Chondrocyte (in vitro differentiated cells): ENCODE results near the gene TSPAN15. TPM values are rescaled to one million over a fixed set of nuclear protein-coding genes. Genes with fewer than 3 reads are reported as not detected.
"Not testable (repeated sequence)": the region's sequence is repeated elsewhere in the genome, so short reads cannot be mapped to it uniquely, and the experiment has no call there.

Source experiments
- DNase-seq: peaks from one replicate; pipeline ENCODE4 v3.0.0; 2021; ENCODE audit warnings: mixed read lengths, low spot score
- H3K27ac Mint-ChIP-seq: one replicate; pipeline ENCODE4 v1.8.0; 2021; ENCODE audit warnings: mild to moderate bottlenecking, moderate library complexity, mixed read lengths; ENCODE audit not compliant: unreplicated experiment
- H3K27me3 Mint-ChIP-seq: 2 replicates; pipeline ENCODE4 v1.8.0; 2021; ENCODE audit warnings: low read depth, mixed read lengths
- H3K36me3 Mint-ChIP-seq: 2 replicates; pipeline ENCODE4 v1.8.0; 2021; ENCODE audit warnings: low read depth, mixed read lengths
- H3K4me1 Mint-ChIP-seq: 2 replicates; pipeline ENCODE4 v1.8.0; 2021; ENCODE audit warnings: low read depth, mild to moderate bottlenecking, mixed read lengths
- H3K4me3 Mint-ChIP-seq: one replicate; pipeline ENCODE4 v1.8.0; 2021; ENCODE audit warnings: mild to moderate bottlenecking, moderate library complexity, mixed read lengths; ENCODE audit not compliant: unreplicated experiment
- H3K9me3 Mint-ChIP-seq: 2 replicates; pipeline ENCODE4 v1.8.0; 2021; ENCODE audit warnings: low read depth, mixed read lengths
- total RNA-seq: library from RNA; stranded (reverse); gene quantifications from 3 replicates; pipeline ENCODE4 v1.2.1, GENCODE V29; 2021
- TF ChIP-seq, protein P1 (sequence below): fragments of 200-600 bp; sonication (generic); IDR thresholded peaks from 2 replicates; pipeline ENCODE4 v1.5.0; 2021; ENCODE audit warnings: antibody characterized with exemption, mild to moderate bottlenecking, moderate library complexity

Gene TSPAN15
- total RNA-seq, 1 donor from 2014 or later = 8.9 TPM

DNA sequence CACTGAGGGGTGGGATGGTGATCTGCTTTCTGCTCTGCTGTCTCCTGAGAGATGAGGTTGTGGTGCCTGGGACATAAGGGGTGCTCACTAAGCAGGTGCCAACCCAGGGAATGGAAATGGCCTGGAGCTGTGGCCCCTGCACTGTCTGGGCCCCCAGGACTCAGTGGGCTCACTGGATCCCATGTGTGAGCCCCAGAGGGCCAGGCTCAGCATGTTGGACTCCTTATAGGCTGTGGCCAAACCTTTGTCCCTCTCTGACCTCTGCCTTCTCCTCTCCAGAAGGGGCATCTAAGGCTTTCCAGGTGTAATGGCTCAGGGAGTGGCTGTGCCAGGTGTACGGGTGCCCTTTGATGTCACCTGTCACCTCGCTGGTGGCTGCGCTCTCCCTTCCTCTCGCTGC, 65.5 kb downstream of the TSPAN15 start:
- Mint-ChIP-seq H3K36me3 (no peaks in the 10 kb centered on the region), H3K27me3 (peaks cover 18% of the 10 kb centered on the region), H3K4me3 (no peak overlapping the region), H3K9me3 (peaks cover 3% of the 10 kb centered on the region), H3K27ac (no peak overlapping the region), H3K4me1 (no peaks in the 10 kb centered on the region)
- DNase-seq = no peak
- TF ChIP-seq, protein P1, sequence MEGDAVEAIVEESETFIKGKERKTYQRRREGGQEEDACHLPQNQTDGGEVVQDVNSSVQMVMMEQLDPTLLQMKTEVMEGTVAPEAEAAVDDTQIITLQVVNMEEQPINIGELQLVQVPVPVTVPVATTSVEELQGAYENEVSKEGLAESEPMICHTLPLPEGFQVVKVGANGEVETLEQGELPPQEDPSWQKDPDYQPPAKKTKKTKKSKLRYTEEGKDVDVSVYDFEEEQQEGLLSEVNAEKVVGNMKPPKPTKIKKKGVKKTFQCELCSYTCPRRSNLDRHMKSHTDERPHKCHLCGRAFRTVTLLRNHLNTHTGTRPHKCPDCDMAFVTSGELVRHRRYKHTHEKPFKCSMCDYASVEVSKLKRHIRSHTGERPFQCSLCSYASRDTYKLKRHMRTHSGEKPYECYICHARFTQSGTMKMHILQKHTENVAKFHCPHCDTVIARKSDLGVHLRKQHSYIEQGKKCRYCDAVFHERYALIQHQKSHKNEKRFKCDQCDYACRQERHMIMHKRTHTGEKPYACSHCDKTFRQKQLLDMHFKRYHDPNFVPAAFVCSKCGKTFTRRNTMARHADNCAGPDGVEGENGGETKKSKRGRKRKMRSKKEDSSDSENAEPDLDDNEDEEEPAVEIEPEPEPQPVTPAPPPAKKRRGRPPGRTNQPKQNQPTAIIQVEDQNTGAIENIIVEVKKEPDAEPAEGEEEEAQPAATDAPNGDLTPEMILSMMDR = no peak

DNA sequence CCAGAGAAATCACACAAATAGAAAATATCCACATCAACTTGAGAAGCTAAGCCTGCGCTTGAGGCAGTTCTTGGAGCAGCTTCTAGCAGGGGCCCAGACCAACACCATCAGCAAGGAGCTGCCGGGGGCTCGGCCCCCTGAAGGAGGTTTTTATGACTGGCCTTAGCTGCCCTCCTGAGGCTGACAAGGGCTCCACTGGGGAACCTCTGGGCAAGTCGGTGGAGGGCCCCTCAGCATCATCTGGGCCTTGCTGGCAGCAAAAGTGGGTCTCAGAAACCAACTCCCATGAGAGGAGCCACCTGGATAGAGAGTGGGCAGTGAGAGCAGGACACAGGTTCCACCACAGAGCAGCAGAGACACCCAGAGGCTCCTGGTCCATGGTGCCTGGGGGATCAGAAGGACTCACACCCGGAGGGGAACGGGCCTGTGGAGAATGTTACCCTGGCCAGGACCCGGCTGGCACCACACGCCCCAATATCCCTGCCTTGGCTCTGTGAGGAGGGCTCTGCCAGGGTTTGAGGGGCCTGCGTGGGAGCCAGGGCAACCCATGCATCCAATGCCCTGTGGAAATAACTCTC, 66.1 kb downstream of the TSPAN15 start:
- TF ChIP-seq, protein P1 = no peak
- Mint-ChIP-seq H3K4me1 (no peaks in the 10 kb centered on the region), H3K4me3 (no peak overlapping the region), H3K9me3 (peaks cover 3% of the 10 kb centered on the region), H3K27ac (no peak overlapping the region), H3K36me3 (no peaks in the 10 kb centered on the region), H3K27me3 (peaks cover 18% of the 10 kb centered on the region)
- DNase-seq = no peak

DNA sequence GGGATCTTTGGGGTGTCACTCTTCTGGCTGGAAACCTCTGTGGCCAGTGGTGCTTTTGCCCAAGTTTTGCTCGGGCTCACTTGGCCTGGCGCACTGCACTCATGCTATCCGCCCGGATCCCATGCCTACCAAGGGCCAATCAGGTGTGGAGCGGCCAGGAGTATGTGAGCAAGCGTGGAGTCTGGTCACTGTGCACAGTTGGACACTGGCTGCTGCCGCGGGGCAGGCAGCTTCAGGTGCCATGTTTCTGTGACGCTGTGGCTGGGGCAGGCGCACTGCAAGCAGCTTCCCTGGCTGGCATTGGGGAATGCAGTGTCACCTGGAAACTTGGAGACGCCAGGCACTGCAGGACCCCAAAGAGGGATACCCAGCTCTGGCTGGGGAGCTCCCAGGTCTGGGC, 76.7 kb downstream of the TSPAN15 start:
- no peak overlapping the region for H3K27ac Mint-ChIP-seq
- peaks cover 44% of the 10 kb centered on the region for H3K27me3 Mint-ChIP-seq
- DNase-seq = no peak
- H3K36me3 Mint-ChIP-seq = peaks cover 5% of the 10 kb centered on the region
- TF ChIP-seq, protein P1 = no peak
- H3K4me1 Mint-ChIP-seq = no peaks in the 10 kb centered on the region
- H3K4me3 Mint-ChIP-seq = no peak overlapping the region
- H3K9me3 Mint-ChIP-seq = peaks cover 8% of the 10 kb centered on the region

DNA sequence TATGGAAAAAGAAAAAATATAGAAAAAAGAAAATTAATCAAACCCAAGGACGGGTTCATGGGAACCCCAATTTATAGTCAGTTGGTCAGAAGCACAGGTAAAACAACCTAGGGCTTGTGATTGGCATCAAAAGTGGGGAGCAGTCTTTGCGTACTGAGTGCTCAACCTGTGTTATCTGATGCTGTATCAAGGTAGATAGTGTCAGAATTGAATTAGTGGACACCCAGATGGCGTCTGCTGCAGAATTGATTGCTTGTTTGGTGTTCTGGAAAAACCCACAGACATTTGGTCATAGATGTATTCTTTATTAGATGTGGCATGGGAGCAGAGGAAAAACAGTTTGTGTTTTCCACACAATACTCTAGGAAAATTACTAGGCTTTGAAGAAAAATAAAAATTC, 82.4 kb downstream of the TSPAN15 start:
- Mint-ChIP-seq H3K4me3 (no peak overlapping the region), H3K27me3 (peaks cover 39% of the 10 kb centered on the region), H3K36me3 (peaks cover 9% of the 10 kb centered on the region), H3K9me3 (peaks cover 17% of the 10 kb centered on the region), H3K4me1 (no peaks in the 10 kb centered on the region), H3K27ac (no peak overlapping the region)
- TF ChIP-seq, protein P1 = no peak
- DNase-seq = no peak

DNA sequence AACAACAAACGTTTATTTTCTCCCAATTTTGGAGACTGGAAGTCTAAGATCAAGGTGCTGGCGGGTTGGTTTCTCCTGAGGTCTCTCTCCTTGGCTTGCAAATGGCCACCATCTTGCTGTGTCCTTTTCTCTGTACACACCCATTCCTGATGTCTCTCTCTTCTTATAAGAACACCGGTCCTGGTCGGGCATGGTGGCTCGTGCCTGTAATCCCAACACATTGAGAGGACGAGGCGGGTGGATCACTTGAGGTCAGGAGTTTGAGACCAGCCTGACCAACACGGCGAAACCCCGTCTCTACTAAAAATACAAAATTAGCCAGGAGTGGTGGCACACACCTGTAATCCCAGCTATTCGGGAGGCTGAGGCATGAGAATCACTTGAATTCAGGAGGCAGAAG, 85.3 kb downstream of the TSPAN15 start:
- H3K4me3 Mint-ChIP-seq, H3K4me1 Mint-ChIP-seq, H3K27ac Mint-ChIP-seq, DNase-seq: not testable (repeated sequence)
- H3K36me3 Mint-ChIP-seq = peaks cover 12% of the 10 kb centered on the region
- peaks cover 26% of the 10 kb centered on the region for H3K9me3 Mint-ChIP-seq
- peaks cover 47% of the 10 kb centered on the region for H3K27me3 Mint-ChIP-seq

DNA sequence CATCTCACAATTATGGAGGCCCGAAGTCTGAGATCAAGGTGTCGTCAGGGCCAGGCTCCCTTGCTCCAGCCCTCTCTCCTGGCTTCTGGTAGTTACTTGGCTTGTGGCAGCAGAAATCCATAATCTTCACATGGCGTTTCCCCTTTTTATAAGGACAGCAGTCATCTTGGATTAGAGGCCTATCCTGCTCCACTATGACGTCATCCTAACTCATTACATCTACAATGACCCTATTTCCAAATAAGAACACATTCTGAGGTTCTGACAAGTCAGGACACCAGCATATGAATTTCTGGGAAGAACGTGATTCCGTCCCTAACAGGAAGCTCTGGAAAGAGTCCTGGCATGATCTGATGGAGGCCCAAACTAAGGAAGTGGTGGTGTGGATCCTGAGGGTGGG, 86.2 kb downstream of the TSPAN15 start:
- H3K4me1 Mint-ChIP-seq = no peaks in the 10 kb centered on the region
- peaks cover 21% of the 10 kb centered on the region for H3K9me3 Mint-ChIP-seq
- H3K4me3 Mint-ChIP-seq = no peak overlapping the region
- H3K36me3 Mint-ChIP-seq = peaks cover 11% of the 10 kb centered on the region
- no peak for DNase-seq
- H3K27me3 Mint-ChIP-seq = peaks cover 43% of the 10 kb centered on the region
- TF ChIP-seq, protein P1 = no peak
- no peak overlapping the region for H3K27ac Mint-ChIP-seq
